ENCODE data around the gene IP6K3. TPM values are rescaled to one million over a fixed set of nuclear protein-coding genes. Genes with fewer than 3 reads are reported as not detected.

Gene IP6K3
- total RNA-seq, 1 experiment from 2014 or later = 1.7 TPM

GRCh38 chr6:33705268-33705885, 41.3 kb downstream of the IP6K3 start:
- Mint-ChIP-seq H3K36me3 (ENCODE audit: insufficient read depth, unreplicated experiment) (peaks cover 37% of the 10 kb centered on the region), H3K27me3 (ENCODE audit: insufficient read depth, unreplicated experiment) (no peaks in the 10 kb centered on the region), H3K9me3 (ENCODE audit: unreplicated experiment) (no peaks in the 10 kb centered on the region), H3K4me3 (ENCODE audit: unreplicated experiment) (no peak overlapping the region), H3K27ac (ENCODE audit: low read depth, unreplicated experiment) (no peak overlapping the region), H3K4me1 (ENCODE audit: insufficient read depth, unreplicated experiment) (peaks cover 37% of the 10 kb centered on the region)
- DNase-seq (ENCODE audit: unreplicated experiment) = no peak
- intact Hi-C loops (cut with micrococcal nuclease) = loop anchor here (10.0 kb wide), 1 partner anchor 281 kb away; the partner anchor contains the start of gene SYNGAP1
- TF ChIP-seq CTCF (IDR thresholded peaks at IDR 0.05; ENCODE audit: unreplicated experiment) = no peak
- ChIA-PET CTCF (interaction anchor here (0.7 to 1.5 kb wide), 5 partner anchors 8 to 121 kb away, joined by 3 to 8 read pairs (median 4); no protein-coding TSS in a partner anchor), POLR2A (interaction anchor here (1.2 kb wide), 1 partner anchor 37 kb away, joined by 3 read pairs; no protein-coding TSS in a partner anchor)
- BruUV-seq (replicated peaks) = no TSS peak

- peaks cover 32% of the 10 kb centered on the region for H3K4me1 Mint-ChIP-seq (ENCODE audit: insufficient read depth, unreplicated experiment)
- ChIA-PET POLR2A (interaction anchor here (1.2 kb wide), 1 partner anchor 36 kb away, joined by 3 read pairs; no protein-coding TSS in a partner anchor), CTCF (interaction anchor here (0.9 to 1.5 kb wide), 4 partner anchors 40 to 120 kb away, joined by 3 to 8 read pairs (median 4); no protein-coding TSS in a partner anchor)
- no peak for DNase-seq (ENCODE audit: unreplicated experiment)
- H3K36me3 Mint-ChIP-seq (ENCODE audit: insufficient read depth, unreplicated experiment) = peaks cover 37% of the 10 kb centered on the region
- no peaks in the 10 kb centered on the region for H3K27me3 Mint-ChIP-seq (ENCODE audit: insufficient read depth, unreplicated experiment)
- peak overlapping the region; percentile 73 for H3K27ac Mint-ChIP-seq (ENCODE audit: low read depth, unreplicated experiment)
- BruUV-seq (replicated peaks) = no TSS peak
- intact Hi-C loops (cut with micrococcal nuclease) = loop anchor here (10.0 kb wide), 1 partner anchor 280 kb away; the partner anchor contains the start of gene SYNGAP1
- no peak overlapping the region for H3K4me3 Mint-ChIP-seq (ENCODE audit: unreplicated experiment)
- H3K9me3 Mint-ChIP-seq (ENCODE audit: unreplicated experiment) = no peaks in the 10 kb centered on the region
- TF ChIP-seq CTCF (IDR thresholded peaks at IDR 0.05; ENCODE audit: unreplicated experiment) = no peak
Observed at GRCh38 chr6:33704215-33705066, 42.3 kb downstream of the IP6K3 start.

- Mint-ChIP-seq H3K27ac (ENCODE audit: low read depth, unreplicated experiment) (no peak overlapping the region), H3K9me3 (ENCODE audit: unreplicated experiment) (no peaks in the 10 kb centered on the region)
- intact Hi-C loops (cut with micrococcal nuclease) = loop anchor here (10.0 kb wide), 1 partner anchor 278 kb away; the partner anchor contains the start of gene SYNGAP1
Observed at GRCh38 chr6:33702345-33702977, 44.2 kb downstream of the IP6K3 start.

More at GRCh38 chr6:33702345-33702977, 44.2 kb downstream of the IP6K3 start:
- Mint-ChIP-seq H3K4me1 (ENCODE audit: insufficient read depth, unreplicated experiment) (peaks cover 25% of the 10 kb centered on the region), H3K36me3 (ENCODE audit: insufficient read depth, unreplicated experiment) (peaks cover 37% of the 10 kb centered on the region), H3K4me3 (ENCODE audit: unreplicated experiment) (no peak overlapping the region), H3K27me3 (ENCODE audit: insufficient read depth, unreplicated experiment) (no peaks in the 10 kb centered on the region)
- ChIA-PET CTCF (interaction anchor here (0.6 to 4.0 kb wide), 13 partner anchors 9 to 245 kb away, joined by 3 to 71 read pairs (median 5); partner anchors contain the start of gene UQCC2), POLR2A (interaction anchor here (0.7 to 1.3 kb wide), 3 partner anchors 19 to 126 kb away, joined by 3 to 7 read pairs (median 3); no protein-coding TSS in a partner anchor)
- DNase-seq (ENCODE audit: unreplicated experiment) = peak; percentile 68
- no TSS peak for BruUV-seq (replicated peaks)
- peak; percentile 43 for TF ChIP-seq CTCF (IDR thresholded peaks at IDR 0.05; ENCODE audit: unreplicated experiment)

Data from MCF 10A (cell line).